DLD1 (cell line): ENCODE measurements around the gene NMD3.
"Not testable (repeated sequence)": the region's sequence is repeated elsewhere in the genome, so short reads cannot be mapped to it uniquely, and the experiment has no call there.

Experiments used
- in situ Hi-C: cut with HindIII; loops from 2 replicates; pipeline ENCODE4 v1.10.0; 2017; ENCODE audit warnings: low sequenced_read_pairs

The NMD3 gene

DNA sequence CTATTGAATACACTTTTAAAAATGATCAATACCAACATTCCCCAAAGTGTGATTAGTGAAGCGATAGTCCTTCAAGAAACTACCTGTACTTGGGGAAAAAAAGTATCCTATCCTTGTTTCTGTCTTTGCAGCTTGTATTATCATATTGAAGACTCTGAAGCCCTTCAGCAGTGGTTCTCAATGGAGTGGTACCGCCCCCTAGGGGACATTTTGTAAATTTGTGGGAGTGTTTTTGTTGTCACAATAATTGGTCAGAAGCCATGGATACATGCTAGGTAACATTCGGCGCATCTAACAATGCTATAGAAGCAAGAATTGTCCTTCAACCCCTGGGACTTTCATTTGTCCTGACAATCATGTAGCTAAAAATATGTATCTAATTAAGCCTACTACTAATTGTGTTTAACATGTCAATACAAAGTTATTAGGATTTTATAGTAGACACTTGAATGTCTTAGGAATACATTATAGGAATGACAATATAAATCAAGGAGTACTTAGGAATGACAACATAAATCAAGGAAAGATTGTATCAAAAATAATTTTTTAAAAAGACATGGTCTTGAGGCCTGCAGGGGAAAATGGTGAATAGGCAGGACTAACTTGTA lies 53.7 kb downstream of the NMD3 start:
- in situ Hi-C loops, result no loop called here

DNA sequence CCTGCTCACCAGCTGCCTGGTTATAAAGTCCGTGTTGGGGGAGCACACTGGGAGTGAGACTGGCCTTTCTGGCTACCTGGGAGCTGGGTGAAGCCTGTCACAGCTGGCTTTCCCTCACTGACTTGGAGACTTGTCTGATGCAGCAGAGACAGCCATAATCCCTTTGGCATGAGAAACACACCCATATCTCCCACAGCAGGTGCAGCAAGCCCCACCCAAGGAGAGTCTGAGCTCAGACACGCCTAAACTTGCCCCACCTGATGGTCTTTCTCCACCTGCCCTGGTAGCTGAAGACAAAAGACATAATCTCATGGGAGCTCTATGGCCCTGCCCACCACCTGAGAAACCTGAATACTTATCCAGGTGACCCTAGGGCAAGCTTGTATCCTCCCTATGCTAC lies 54.8 kb downstream of the NMD3 start:
- in situ Hi-C loops, result no loop called here

DNA sequence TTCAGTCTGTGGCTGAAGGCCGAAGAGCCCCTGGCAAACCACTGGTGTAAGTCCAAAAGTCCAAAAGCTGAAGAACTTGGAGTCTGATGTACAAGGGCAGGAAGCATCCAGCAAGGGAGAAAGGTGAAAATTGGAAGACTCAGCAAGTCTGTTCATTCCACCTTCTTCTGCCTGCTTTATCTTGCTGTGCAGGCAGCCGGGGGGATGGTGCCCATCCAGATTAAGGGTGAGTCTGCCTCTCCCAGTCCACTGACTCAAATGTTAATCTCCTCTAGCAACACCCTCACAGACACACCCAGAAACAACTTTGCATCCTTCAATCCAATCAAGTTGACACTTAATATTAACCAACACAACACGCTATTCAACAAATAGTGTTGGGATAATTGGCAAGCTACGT lies 61.3 kb downstream of the NMD3 start:
- in situ Hi-C loops, result not testable (repeated sequence)

DNA sequence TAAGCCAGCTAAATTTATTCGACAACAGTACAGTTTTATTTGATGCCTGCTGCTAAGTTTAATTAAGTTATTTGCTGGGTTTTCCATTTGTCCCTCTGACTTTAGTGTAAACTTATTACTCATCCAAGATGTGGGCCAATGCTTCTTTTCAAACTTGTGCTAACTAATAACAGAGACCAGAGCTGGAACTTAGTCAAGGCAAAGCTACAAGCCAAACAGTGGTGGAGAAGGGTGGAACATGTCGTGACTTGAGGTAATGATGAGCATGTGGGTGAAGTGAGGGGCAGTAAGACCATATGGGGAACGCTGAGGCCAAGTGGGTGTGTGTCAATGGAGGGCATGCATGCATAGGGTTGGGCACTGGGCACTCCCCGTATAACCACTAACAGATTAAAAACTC lies 63.9 kb downstream of the NMD3 start:
- in situ Hi-C loops, result no loop called here

DNA sequence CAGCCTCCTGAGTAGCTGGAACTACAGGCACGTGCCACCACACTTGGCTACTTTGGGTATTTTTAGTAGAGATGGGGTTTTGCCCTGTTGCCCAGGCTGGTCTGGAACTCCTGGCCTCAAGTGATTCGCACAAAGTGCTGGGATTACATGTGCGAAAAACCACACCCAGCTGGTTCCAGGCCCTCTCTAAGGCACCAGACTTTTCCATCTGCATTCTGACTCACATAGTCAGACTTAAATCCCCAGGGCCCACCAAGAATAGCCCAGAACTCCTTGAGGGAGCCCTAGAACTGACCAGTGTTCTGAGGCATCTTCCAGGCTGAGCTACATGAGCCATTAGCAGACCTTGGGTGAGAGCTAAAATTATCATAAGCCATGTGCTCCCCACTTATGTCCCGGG lies 68.1 kb downstream of the NMD3 start:
- in situ Hi-C loops, result no loop called here

DNA sequence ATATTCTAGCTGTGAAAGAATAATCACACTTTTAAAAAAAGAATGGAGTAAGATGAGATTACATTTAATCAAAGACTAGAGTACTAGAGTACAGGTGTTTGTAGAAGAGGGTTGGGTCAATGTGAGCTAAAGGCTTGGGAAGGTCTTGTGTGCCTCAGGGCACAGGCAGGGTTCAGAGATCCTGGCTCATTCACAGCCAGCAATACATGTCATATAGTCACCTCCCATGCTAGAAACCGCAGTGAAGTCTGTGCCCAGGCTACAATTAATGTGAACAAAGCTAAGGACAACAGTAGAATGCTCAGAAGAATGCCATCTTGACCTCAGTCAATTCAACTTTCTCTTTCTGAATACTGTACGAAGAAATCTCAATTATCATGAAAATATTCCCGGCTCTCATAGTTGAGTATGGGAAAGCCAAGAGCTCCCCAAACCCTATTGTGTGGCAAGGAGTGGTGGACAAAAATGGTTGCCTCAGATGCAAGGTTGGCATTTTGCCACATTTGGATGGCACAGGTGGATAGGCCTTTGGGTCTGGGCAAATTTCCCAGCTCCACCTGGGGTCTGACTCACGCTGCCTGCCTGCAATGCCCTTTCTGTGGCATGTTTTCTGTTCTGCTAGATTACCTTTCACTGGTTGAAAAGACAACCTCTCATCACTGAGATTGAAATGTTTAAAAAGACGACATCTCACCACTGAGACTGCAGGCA lies 70.2 kb downstream of the NMD3 start:
- in situ Hi-C loops, result no loop called here

DNA sequence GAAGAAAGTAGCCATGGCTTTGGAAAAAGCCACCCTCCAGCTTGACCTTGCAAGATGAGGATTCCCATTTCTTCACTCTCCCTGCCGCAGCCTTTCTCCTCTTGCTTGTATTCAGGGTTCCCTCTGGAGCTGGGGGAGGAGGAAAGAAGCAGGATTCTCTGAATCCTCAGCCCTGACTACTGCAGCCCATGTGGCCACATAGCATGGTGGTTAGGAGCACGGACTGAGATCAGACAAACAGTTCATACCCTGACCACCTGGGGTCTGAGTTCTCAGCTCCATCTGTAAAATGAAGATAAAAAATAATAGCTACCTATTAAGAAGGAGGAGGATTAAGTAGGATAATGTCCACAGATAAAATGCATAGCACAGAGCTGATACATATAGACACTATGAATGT lies 72.3 kb downstream of the NMD3 start:
- in situ Hi-C loops, result no loop called here

DNA sequence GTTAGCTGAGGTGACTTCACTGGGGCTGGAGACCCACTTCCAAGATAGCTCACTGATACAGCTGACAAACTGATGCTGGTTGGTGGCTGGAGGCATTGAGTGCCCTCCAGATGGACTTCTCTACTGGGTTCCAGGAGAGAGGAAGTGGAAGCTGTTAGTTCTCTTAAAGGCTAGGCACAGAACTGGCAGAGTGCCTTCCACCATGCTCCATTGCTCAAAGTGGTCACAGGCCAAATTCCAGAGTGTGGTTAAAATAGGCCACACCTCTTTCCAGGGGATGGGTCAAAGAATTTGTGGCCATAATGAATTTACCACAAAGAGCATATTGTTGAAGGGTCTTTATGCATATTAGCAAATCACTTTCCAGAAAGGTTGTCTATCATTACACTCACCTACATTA lies 74.2 kb downstream of the NMD3 start:
- in situ Hi-C loops, result no loop called here

DNA sequence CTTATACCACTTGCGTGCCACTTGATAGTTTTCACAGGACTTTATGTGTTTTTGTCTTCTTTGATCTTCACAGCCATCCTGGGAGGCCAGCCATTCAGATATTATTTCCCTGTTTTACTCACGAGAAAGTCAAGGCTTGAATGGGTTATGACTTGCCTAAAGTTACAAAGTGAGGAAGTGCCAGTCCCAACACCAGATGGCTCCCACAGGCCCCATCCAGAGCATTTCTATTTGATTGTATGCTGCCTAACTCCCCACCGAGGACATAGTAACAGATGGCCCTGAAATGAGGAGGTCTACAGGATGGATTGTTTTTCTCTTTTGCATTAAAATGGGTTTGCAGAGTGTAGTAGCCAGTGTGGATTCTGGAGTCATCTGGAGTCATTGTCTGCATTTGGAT lies 75.7 kb downstream of the NMD3 start:
- in situ Hi-C loops, result no loop called here
